H4 (cell line): ENCODE results near the gene TGFBR3L. TPM values are rescaled to one million over a fixed set of nuclear protein-coding genes. Genes with fewer than 3 reads are reported as not detected.
"Not testable (repeated sequence)": the region's sequence is repeated elsewhere in the genome, so short reads cannot be mapped to it uniquely, and the experiment has no call there.

Experiments
- DNase-seq: peaks from one replicate; pipeline ENCODE4 v3.0.0-alpha.2; 2015; ENCODE audit warnings: low spot score
- total RNA-seq: library from RNA; depleted of rRNA; stranded (reverse); fragments of >200 nt; shearing (Covaris generic); gene quantifications from 2 replicates; pipeline ENCODE4 v1.2.3, GENCODE V29; 2014

TGFBR3L gene
- total RNA-seq, 1 experiment from 2014 or later: not detected

GRCh38 chr19:7916103-7916954, 1.7 kb downstream of the TGFBR3L start:
- no peak for DNase-seq

- DNase-seq: no peak
These were observed 2.3 kb downstream of the TGFBR3L start for GRCh38 chr19:7916955-7917266.

- no peak for DNase-seq
These were observed 2.8 kb downstream of the TGFBR3L start for GRCh38 chr19:7917267-7918061.

GRCh38 chr19:7918062-7918614, 3.5 kb downstream of the TGFBR3L start:
- not testable (repeated sequence) for DNase-seq

GRCh38 chr19:7918615-7919421, 4.2 kb downstream of the TGFBR3L start:
- no peak for DNase-seq

- DNase-seq: peak; percentile 94
These were observed 5.2 kb downstream of the TGFBR3L start, which contains the start of gene SNAPC2 for GRCh38 chr19:7919610-7920518. Gene SNAPC2 (plus strand): TSS chr19:7920338. CDS start chr19:7920367, 29 bp downstream.

- peak; percentile 91 for DNase-seq
These were observed 6.1 kb downstream of the TGFBR3L start for GRCh38 chr19:7920519-7921301.

GRCh38 chr19:7921302-7921966, 6.8 kb downstream of the TGFBR3L start:
- DNase-seq: no peak

- no peak for DNase-seq
These were observed 7.6 kb downstream of the TGFBR3L start for GRCh38 chr19:7921967-7922835.

- DNase-seq: no peak
These were observed 8.2 kb downstream of the TGFBR3L start for GRCh38 chr19:7922836-7923195.

- no peak for DNase-seq
These were observed 8.9 kb downstream of the TGFBR3L start for GRCh38 chr19:7923295-7924191.

GRCh38 chr19:7924241-7924640, 9.6 kb downstream of the TGFBR3L start:
- DNase-seq: no peak

GRCh38 chr19:7924651-7925170, 10.1 kb downstream of the TGFBR3L start:
- DNase-seq: no peak

GRCh38 chr19:7925171-7925851, 10.7 kb downstream of the TGFBR3L start:
- peak; percentile 81 for DNase-seq

- DNase-seq: no peak
These were observed 11.5 kb downstream of the TGFBR3L start, which contains the start of gene CTXN1 for GRCh38 chr19:7926021-7926726. Gene CTXN1 (minus strand): TSS chr19:7926135. CDS start chr19:7925538, 597 bp downstream.
